HUES6 (cell line): ENCODE measurements around the gene SLC15A4.

ENCODE experiments used
- H3K27ac ChIP-seq: 2 replicates; pipeline ENCODE4 v1.7.0; 2013; ENCODE audit warnings: low read depth, mild to moderate bottlenecking, low read length, inconsistent platforms
- H3K27me3 ChIP-seq: 2 replicates; pipeline ENCODE4 v1.6.1; 2013; ENCODE audit warnings: low read length; ENCODE audit not compliant: control insufficient read depth, insufficient read depth
- H3K36me3 ChIP-seq: 2 replicates; pipeline ENCODE4 v1.6.1; 2013; ENCODE audit warnings: low read length; ENCODE audit not compliant: control insufficient read depth, insufficient read depth
- H3K4me1 ChIP-seq: 2 replicates; pipeline ENCODE4 v1.6.1; 2013; ENCODE audit warnings: low read length; ENCODE audit not compliant: control insufficient read depth, insufficient read depth
- H3K4me3 ChIP-seq: 2 replicates; pipeline ENCODE4 v1.5.1; 2013; ENCODE audit warnings: low read depth, low read length
- H3K9ac ChIP-seq: one replicate; pipeline ENCODE4 v1.6.1; 2013; ENCODE audit warnings: mild to moderate bottlenecking, low read length
- H3K9me3 ChIP-seq: 2 replicates; pipeline ENCODE4 v1.6.1; 2013; ENCODE audit warnings: low read depth, low read length; ENCODE audit not compliant: control insufficient read depth, insufficient read depth

Gene SLC15A4

GRCh38 chr12:128790653-128791373 is 32.9 kb downstream of the SLC15A4 start:
- Histone ChIP-seq H3K36me3 (peaks cover 43% of the 10 kb centered on the region), H3K4me1 (no peaks in the 10 kb centered on the region; the same call in 1 of the 2 replicates), H3K4me3 (no peak overlapping the region)

GRCh38 chr12:128790221-128790620 is 33.5 kb downstream of the SLC15A4 start:
- Histone ChIP-seq H3K27ac (no peak overlapping the region), H3K4me1 (no peaks in the 10 kb centered on the region; the same call in 1 of the 2 replicates), H3K36me3 (peaks cover 37% of the 10 kb centered on the region), H3K9me3 (no peaks in the 10 kb centered on the region), H3K4me3 (no peak overlapping the region), H3K9ac (no peak overlapping the region), H3K27me3 (no peaks in the 10 kb centered on the region)

More at GRCh38 chr12:128790653-128791373, 32.9 kb downstream of the SLC15A4 start:
- Histone ChIP-seq H3K9ac (no peak overlapping the region), H3K9me3 (no peaks in the 10 kb centered on the region), H3K27me3 (no peaks in the 10 kb centered on the region), H3K27ac (no peak overlapping the region)

GRCh38 chr12:128789356-128789929 is 34.3 kb downstream of the SLC15A4 start:
- Histone ChIP-seq H3K27me3 (no peaks in the 10 kb centered on the region), H3K4me3 (no peak overlapping the region), H3K27ac (no peak overlapping the region), H3K9me3 (no peaks in the 10 kb centered on the region), H3K9ac (no peak overlapping the region), H3K36me3 (peaks cover 29% of the 10 kb centered on the region), H3K4me1 (no peaks in the 10 kb centered on the region; the same call in 1 of the 2 replicates)

- no peaks in the 10 kb centered on the region for H3K27me3 ChIP-seq
- H3K9ac ChIP-seq = no peak overlapping the region
Observed at GRCh38 chr12:128787827-128788226, 35.9 kb downstream of the SLC15A4 start.

GRCh38 chr12:128786741-128787391 is 36.9 kb downstream of the SLC15A4 start:
- no peak overlapping the region for H3K4me3 ChIP-seq

More at GRCh38 chr12:128787827-128788226, 35.9 kb downstream of the SLC15A4 start:
- H3K9me3 ChIP-seq = no peaks in the 10 kb centered on the region
- H3K4me3 ChIP-seq = no peak overlapping the region
- no peak overlapping the region for H3K27ac ChIP-seq
- H3K36me3 ChIP-seq = peaks cover 14% of the 10 kb centered on the region
- H3K4me1 ChIP-seq = no peaks in the 10 kb centered on the region; the same call in 1 of the 2 replicates

GRCh38 chr12:128784030-128784760 is 39.6 kb downstream of the SLC15A4 start:
- Histone ChIP-seq H3K27ac (no peak overlapping the region), H3K27me3 (no peaks in the 10 kb centered on the region), H3K9ac (no peak overlapping the region), H3K4me1 (no peaks in the 10 kb centered on the region; the same call in 1 of the 2 replicates), H3K4me3 (no peak overlapping the region), H3K36me3 (no peaks in the 10 kb centered on the region), H3K9me3 (no peaks in the 10 kb centered on the region)

More at GRCh38 chr12:128786741-128787391, 36.9 kb downstream of the SLC15A4 start:
- Histone ChIP-seq H3K9ac (no peak overlapping the region), H3K36me3 (peaks cover 8% of the 10 kb centered on the region; the same call in 1 of the 2 replicates), H3K4me1 (no peaks in the 10 kb centered on the region; the same call in 1 of the 2 replicates), H3K27me3 (no peaks in the 10 kb centered on the region), H3K9me3 (no peaks in the 10 kb centered on the region), H3K27ac (no peak overlapping the region)

GRCh38 chr12:128783129-128783574 is 40.6 kb downstream of the SLC15A4 start:
- no peaks in the 10 kb centered on the region for H3K36me3 ChIP-seq
- no peak overlapping the region for H3K27ac ChIP-seq
- no peak overlapping the region for H3K4me3 ChIP-seq
- no peaks in the 10 kb centered on the region; the same call in 1 of the 2 replicates for H3K4me1 ChIP-seq
- no peak overlapping the region for H3K9ac ChIP-seq
- H3K9me3 ChIP-seq = no peaks in the 10 kb centered on the region
- no peaks in the 10 kb centered on the region for H3K27me3 ChIP-seq

- H3K4me1 ChIP-seq = no peaks in the 10 kb centered on the region
- no peaks in the 10 kb centered on the region for H3K9me3 ChIP-seq
- no peak overlapping the region for H3K27ac ChIP-seq
- H3K27me3 ChIP-seq = no peaks in the 10 kb centered on the region
- H3K4me3 ChIP-seq = no peak overlapping the region
- no peaks in the 10 kb centered on the region for H3K36me3 ChIP-seq
- H3K9ac ChIP-seq = no peak overlapping the region
Observed at GRCh38 chr12:128779901-128780300, 43.9 kb downstream of the SLC15A4 start.

- no peaks in the 10 kb centered on the region for H3K9me3 ChIP-seq
- H3K4me3 ChIP-seq = no peak overlapping the region
- H3K27me3 ChIP-seq = peaks cover 15% of the 10 kb centered on the region
Observed at GRCh38 chr12:128772249-128772648, 51.5 kb downstream of the SLC15A4 start.

GRCh38 chr12:128771681-128772080 is 52.1 kb downstream of the SLC15A4 start:
- H3K4me1 ChIP-seq = peaks cover 4% of the 10 kb centered on the region; the same call in 1 of the 2 replicates
- H3K27ac ChIP-seq = no peak overlapping the region

More at GRCh38 chr12:128772249-128772648, 51.5 kb downstream of the SLC15A4 start:
- peaks cover 2% of the 10 kb centered on the region; the same call in 1 of the 2 replicates for H3K4me1 ChIP-seq
- H3K36me3 ChIP-seq = no peaks in the 10 kb centered on the region
- no peak overlapping the region for H3K9ac ChIP-seq
- no peak overlapping the region for H3K27ac ChIP-seq

More at GRCh38 chr12:128771681-128772080, 52.1 kb downstream of the SLC15A4 start:
- peaks cover 20% of the 10 kb centered on the region for H3K27me3 ChIP-seq
- H3K4me3 ChIP-seq = no peak overlapping the region
- no peaks in the 10 kb centered on the region for H3K9me3 ChIP-seq
- H3K36me3 ChIP-seq = no peaks in the 10 kb centered on the region
- H3K9ac ChIP-seq = no peak overlapping the region
